Astrocyte of the cerebellum (primary cell): ENCODE results near the gene CD70.
"Not testable (repeated sequence)": the region's sequence is repeated elsewhere in the genome, so short reads cannot be mapped to it uniquely, and the experiment has no call there.

Source experiments
- DNase-seq: peaks from one replicate; pipeline ENCODE4 v3.0.0-alpha.2; 2011; ENCODE audit warnings: low read depth
- H3K4me3 ChIP-seq: 2 replicates; pipeline ENCODE4 v1.5.1; 2011; ENCODE audit warnings: mild to moderate bottlenecking, low read depth, low read length, moderate library complexity
- CTCF ChIP-seq: IDR thresholded peaks from 2 replicates; pipeline ENCODE4 v1.5.1; 2012; ENCODE audit warnings: low read length, low read depth, moderate library complexity, mild to moderate bottlenecking; ENCODE audit errors: missing control alignments
- in situ Hi-C: cut with HindIII; loops from 2 replicates; pipeline ENCODE4 v1.10.0; 2017; ENCODE audit warnings: low sequenced_read_pairs

CD70 gene

GRCh38 chr19:6604906-6605305 lies 14.0 kb upstream of the CD70 start:
- no peak overlapping the region for H3K4me3 ChIP-seq
- no peak for TF ChIP-seq CTCF
- no peak for DNase-seq
- in situ Hi-C loops, result no loop called here

- H3K4me3 ChIP-seq, result no peak overlapping the region
- in situ Hi-C loops, result no loop called here
- DNase-seq, result no peak
- no peak for TF ChIP-seq CTCF
Measured at GRCh38 chr19:6602729-6603114, 11.8 kb upstream of the CD70 start.

GRCh38 chr19:6601537-6602052 lies 10.6 kb upstream of the CD70 start:
- DNase-seq, H3K4me3 ChIP-seq, in situ Hi-C loops: not testable (repeated sequence)

GRCh38 chr19:6600951-6601536 lies 10.1 kb upstream of the CD70 start:
- DNase-seq, in situ Hi-C loops, H3K4me3 ChIP-seq: not testable (repeated sequence)

GRCh38 chr19:6599866-6600454 lies 9.0 kb upstream of the CD70 start:
- no peak for TF ChIP-seq CTCF
- no peak overlapping the region for H3K4me3 ChIP-seq
- no peak for DNase-seq
- in situ Hi-C loops, result no loop called here

- DNase-seq, result not testable (repeated sequence)
Measured at GRCh38 chr19:6598254-6598892, 7.4 kb upstream of the CD70 start.

GRCh38 chr19:6597471-6598253 lies 6.7 kb upstream of the CD70 start:
- DNase-seq, H3K4me3 ChIP-seq, in situ Hi-C loops: not testable (repeated sequence)

More at GRCh38 chr19:6598254-6598892, 7.4 kb upstream of the CD70 start:
- in situ Hi-C loops, H3K4me3 ChIP-seq: not testable (repeated sequence)

GRCh38 chr19:6596621-6597020 lies 5.7 kb upstream of the CD70 start:
- in situ Hi-C loops, result no loop called here
- DNase-seq, result no peak
- TF ChIP-seq CTCF, result no peak
- no peak overlapping the region for H3K4me3 ChIP-seq
